ENCODE measurements around the gene SPATA31D1. TPM values are rescaled to one million over a fixed set of nuclear protein-coding genes. Genes with fewer than 3 reads are reported as not detected.
A peak's percentile ranks its signal among the peaks of the same experiment; 100 is the strongest.

Gene SPATA31D1
- total RNA-seq, 1 experiment from 2014 or later: not detected

GRCh38 chr9:81981883-81982282, 6.7 kb upstream of the SPATA31D1 start:
- Mint-ChIP-seq H3K4me3 (ENCODE audit: unreplicated experiment) (no peak overlapping the region), H3K4me1 (ENCODE audit: insufficient read depth, unreplicated experiment) (no peaks in the 10 kb centered on the region), H3K27ac (ENCODE audit: low read depth, unreplicated experiment) (no peak overlapping the region), H3K36me3 (ENCODE audit: insufficient read depth, unreplicated experiment) (no peaks in the 10 kb centered on the region), H3K9me3 (ENCODE audit: unreplicated experiment) (no peaks in the 10 kb centered on the region), H3K27me3 (ENCODE audit: insufficient read depth, unreplicated experiment) (no peaks in the 10 kb centered on the region)
- DNase-seq (ENCODE audit: unreplicated experiment): no peak
- BruUV-seq (replicated peaks): no TSS peak
- CTCF ChIA-PET: no interaction called here
- TF ChIP-seq CTCF (IDR thresholded peaks at IDR 0.05; ENCODE audit: unreplicated experiment): no peak
- POLR2A ChIA-PET: no interaction called here
- intact Hi-C loops (cut with micrococcal nuclease): no loop called here

- ChIA-PET CTCF (no interaction called here), POLR2A (interaction anchor here (0.6 kb wide), 1 partner anchor 78 kb away, joined by 3 read pairs; no protein-coding TSS in a partner anchor)
- Mint-ChIP-seq H3K4me1 (ENCODE audit: insufficient read depth, unreplicated experiment) (no peaks in the 10 kb centered on the region), H3K9me3 (ENCODE audit: unreplicated experiment) (no peaks in the 10 kb centered on the region), H3K27me3 (ENCODE audit: insufficient read depth, unreplicated experiment) (no peaks in the 10 kb centered on the region), H3K36me3 (ENCODE audit: insufficient read depth, unreplicated experiment) (no peaks in the 10 kb centered on the region), H3K27ac (ENCODE audit: low read depth, unreplicated experiment) (no peak overlapping the region), H3K4me3 (ENCODE audit: unreplicated experiment) (no peak overlapping the region)
- peak; percentile 22 for DNase-seq (ENCODE audit: unreplicated experiment)
- BruUV-seq (replicated peaks): no TSS peak
- TF ChIP-seq CTCF (IDR thresholded peaks at IDR 0.05; ENCODE audit: unreplicated experiment): no peak
- intact Hi-C loops (cut with micrococcal nuclease): no loop called here
Observed at GRCh38 chr9:81984928-81985327, 3.6 kb upstream of the SPATA31D1 start.

- ChIA-PET CTCF (interaction anchor here (0.6 kb wide), 1 partner anchor 1152 kb away, joined by 3 read pairs; no protein-coding TSS in a partner anchor), POLR2A (no interaction called here)
- TF ChIP-seq CTCF (IDR thresholded peaks at IDR 0.05; ENCODE audit: unreplicated experiment): no peak
- Mint-ChIP-seq H3K27me3 (ENCODE audit: insufficient read depth, unreplicated experiment) (no peaks in the 10 kb centered on the region), H3K36me3 (ENCODE audit: insufficient read depth, unreplicated experiment) (no peaks in the 10 kb centered on the region), H3K4me1 (ENCODE audit: insufficient read depth, unreplicated experiment) (no peaks in the 10 kb centered on the region), H3K4me3 (ENCODE audit: unreplicated experiment) (no peak overlapping the region), H3K9me3 (ENCODE audit: unreplicated experiment) (no peaks in the 10 kb centered on the region), H3K27ac (ENCODE audit: low read depth, unreplicated experiment) (no peak overlapping the region)
- DNase-seq (ENCODE audit: unreplicated experiment): no peak
- intact Hi-C loops (cut with micrococcal nuclease): no loop called here
- no TSS peak for BruUV-seq (replicated peaks)
Observed at GRCh38 chr9:81986051-81986450, 2.5 kb upstream of the SPATA31D1 start.

GRCh38 chr9:81989700-81990099, 1.1 kb downstream of the SPATA31D1 start:
- Mint-ChIP-seq H3K27ac (ENCODE audit: low read depth, unreplicated experiment) (no peak overlapping the region), H3K4me3 (ENCODE audit: unreplicated experiment) (no peak overlapping the region), H3K4me1 (ENCODE audit: insufficient read depth, unreplicated experiment) (no peaks in the 10 kb centered on the region), H3K36me3 (ENCODE audit: insufficient read depth, unreplicated experiment) (no peaks in the 10 kb centered on the region), H3K27me3 (ENCODE audit: insufficient read depth, unreplicated experiment) (peaks cover 12% of the 10 kb centered on the region), H3K9me3 (ENCODE audit: unreplicated experiment) (no peaks in the 10 kb centered on the region)
- intact Hi-C loops (cut with micrococcal nuclease): no loop called here
- ChIA-PET POLR2A (no interaction called here), CTCF (no interaction called here)
- TF ChIP-seq CTCF (IDR thresholded peaks at IDR 0.05; ENCODE audit: unreplicated experiment): no peak
- BruUV-seq (replicated peaks): no TSS peak
- no peak for DNase-seq (ENCODE audit: unreplicated experiment)

Data from MCF 10A (cell line).